Measurements from ENCODE around the gene F11R.
"Not testable (repeated sequence)": the region's sequence is repeated elsewhere in the genome, so short reads cannot be mapped to it uniquely, and the experiment has no call there.

The F11R gene

GRCh38 chr1:161009602-161010211 is 11.2 kb downstream of the F11R start:
- DNase-seq, result no peak

GRCh38 chr1:161008869-161009510 is 12.0 kb downstream of the F11R start:
- DNase-seq, result no peak

GRCh38 chr1:161007369-161007768 is 13.6 kb downstream of the F11R start:
- DNase-seq, result no peak

- no peak for DNase-seq
Observed at GRCh38 chr1:161006563-161006962, 14.4 kb downstream of the F11R start.

- peak; percentile 28 for DNase-seq
Observed at GRCh38 chr1:161001525-161001924, 19.4 kb downstream of the F11R start.

GRCh38 chr1:161000736-161001480 is 20.0 kb downstream of the F11R start:
- no peak for DNase-seq

- DNase-seq, result no peak
Observed at GRCh38 chr1:160999376-160999775, 21.6 kb downstream of the F11R start.

- no peak for DNase-seq
Observed at GRCh38 chr1:160997323-160998038, 23.5 kb downstream of the F11R start.

GRCh38 chr1:160996178-160996577 is 24.8 kb downstream of the F11R start:
- DNase-seq, result no peak

GRCh38 chr1:160993544-160994193 is 27.3 kb downstream of the F11R start:
- peak; percentile 5 for DNase-seq

GRCh38 chr1:160992036-160992435 is 28.9 kb downstream of the F11R start:
- not testable (repeated sequence) for DNase-seq

GRCh38 chr1:160987359-160988050 is 33.4 kb downstream of the F11R start:
- no peak for DNase-seq

GRCh38 chr1:160985723-160986122 is 35.2 kb downstream of the F11R start:
- no peak for DNase-seq

- DNase-seq, result no peak
Observed at GRCh38 chr1:160981584-160982411, 39.2 kb downstream of the F11R start.

- DNase-seq, result no peak
Observed at GRCh38 chr1:160979286-160979685, 41.7 kb downstream of the F11R start.

GRCh38 chr1:160978510-160978927 is 42.4 kb downstream of the F11R start:
- DNase-seq, result peak; percentile 45

GRCh38 chr1:160975026-160975425 is 45.9 kb downstream of the F11R start:
- no peak for DNase-seq

- no peak for DNase-seq
Observed at GRCh38 chr1:160973491-160973890, 47.5 kb downstream of the F11R start.

- DNase-seq, result no peak
Observed at GRCh38 chr1:160972939-160973338, 48.0 kb downstream of the F11R start.

GRCh38 chr1:160971618-160972056 is 49.3 kb downstream of the F11R start:
- no peak for DNase-seq

GRCh38 chr1:160963521-160963920 is 57.4 kb downstream of the F11R start:
- DNase-seq, result no peak
